Measurements from ENCODE around the gene GPX7. TPM values are rescaled to one million over a fixed set of nuclear protein-coding genes. Genes with fewer than 3 reads are reported as not detected.

The GPX7 gene
- total RNA-seq, 2 donors from 2014 or later: 17.8 to 23.7 TPM

GRCh38 chr1:52598729-52599128 lies 3.4 kb upstream of the GPX7 start:
- no peak for TF ChIP-seq CTCF (conservative IDR thresholded peaks at IDR 0.05)
- peaks cover 52% of the 10 kb centered on the region for H3K27me3 Mint-ChIP-seq (ENCODE audit: insufficient read depth)
- no peaks in the 10 kb centered on the region for H3K36me3 ChIP-seq (ENCODE audit: control insufficient read depth, insufficient read depth, low read length)
- no peak overlapping the region for H3K4me3 ChIP-seq (ENCODE audit: low read length)
- no peak overlapping the region for H3K4me3 Mint-ChIP-seq
- 88 to 92% methylated on average over 5 to 7 of the region's 7 CpGs for WGBS, 2 experiments (ENCODE audit: insufficient coverage in 1 of 2, insufficient read length in 1 of 2)
- no peaks in the 10 kb centered on the region for H3K4me1 ChIP-seq (ENCODE audit: control insufficient read depth, insufficient read depth, low read length)
- no peaks in the 10 kb centered on the region for H3K9me3 ChIP-seq (ENCODE audit: control insufficient read depth, low read length)
- H3K27ac ChIP-seq (ENCODE audit: low read depth, low read length): no peak overlapping the region
- no peaks in the 10 kb centered on the region for H3K9me3 Mint-ChIP-seq
- no peaks in the 10 kb centered on the region for H3K36me3 Mint-ChIP-seq (ENCODE audit: low read depth)
- no peak overlapping the region for H3K27ac Mint-ChIP-seq
- H3K27me3 ChIP-seq (ENCODE audit: control insufficient read depth, insufficient read depth, low read length, poor library complexity, severe bottlenecking): peaks cover 48% of the 10 kb centered on the region
- H3K4me1 Mint-ChIP-seq: peaks cover 21% of the 10 kb centered on the region
- DNase-seq: no peak
- no peak overlapping the region for H3K9ac ChIP-seq (ENCODE audit: extremely low read depth, low read length, poor library complexity, severe bottlenecking)

DNA sequence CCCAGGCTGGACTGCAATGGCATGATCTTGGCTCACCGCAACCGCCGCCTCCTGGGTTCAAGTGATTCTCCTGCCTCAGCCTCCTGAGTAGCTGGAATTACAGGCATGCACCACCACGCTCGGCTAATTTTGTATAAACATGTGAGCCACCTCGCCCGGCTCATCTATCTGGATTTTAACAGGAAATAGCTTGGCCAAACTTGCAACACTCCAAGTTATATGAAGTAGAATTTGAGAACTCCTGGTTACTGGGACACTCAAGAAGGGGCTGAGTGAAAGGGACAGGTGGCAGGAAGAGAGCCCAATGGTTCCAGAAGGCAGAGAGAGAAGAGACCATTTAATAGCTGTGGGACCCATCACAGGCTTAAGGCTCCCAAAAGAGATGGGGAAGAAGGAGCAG lies 2.9 kb upstream of the GPX7 start:
- H3K9me3 Mint-ChIP-seq: no peaks in the 10 kb centered on the region
- H3K27me3 Mint-ChIP-seq (ENCODE audit: insufficient read depth): peaks cover 57% of the 10 kb centered on the region
- H3K4me1 ChIP-seq (ENCODE audit: control insufficient read depth, insufficient read depth, low read length): no peaks in the 10 kb centered on the region
- H3K4me1 Mint-ChIP-seq: peaks cover 21% of the 10 kb centered on the region
- H3K9me3 ChIP-seq (ENCODE audit: control insufficient read depth, low read length): no peaks in the 10 kb centered on the region
- no peak overlapping the region for H3K4me3 ChIP-seq (ENCODE audit: low read length)
- H3K4me3 Mint-ChIP-seq: no peak overlapping the region
- WGBS, 2 experiments (ENCODE audit: insufficient coverage in 1 of 2, insufficient read length in 1 of 2): 95 to 96% methylated on average over 7 of the region's 7 CpGs
- peaks cover under 1% of the 10 kb centered on the region for H3K36me3 Mint-ChIP-seq (ENCODE audit: low read depth)
- H3K27ac ChIP-seq (ENCODE audit: low read depth, low read length): no peak overlapping the region
- peaks cover 53% of the 10 kb centered on the region for H3K27me3 ChIP-seq (ENCODE audit: control insufficient read depth, insufficient read depth, low read length, poor library complexity, severe bottlenecking)
- TF ChIP-seq CTCF (conservative IDR thresholded peaks at IDR 0.05): no peak
- H3K27ac Mint-ChIP-seq: no peak overlapping the region
- no peaks in the 10 kb centered on the region for H3K36me3 ChIP-seq (ENCODE audit: control insufficient read depth, insufficient read depth, low read length)
- no peak for DNase-seq
- H3K9ac ChIP-seq (ENCODE audit: extremely low read depth, low read length, poor library complexity, severe bottlenecking): no peak overlapping the region

GRCh38 chr1:52600533-52601179 lies 1.5 kb upstream of the GPX7 start:
- Histone ChIP-seq H3K36me3 (ENCODE audit: control insufficient read depth, insufficient read depth, low read length) (no peaks in the 10 kb centered on the region), H3K27me3 (ENCODE audit: control insufficient read depth, insufficient read depth, low read length, poor library complexity, severe bottlenecking) (peaks cover 64% of the 10 kb centered on the region), H3K4me3 (ENCODE audit: low read length) (no peak overlapping the region), H3K9me3 (ENCODE audit: control insufficient read depth, low read length) (no peaks in the 10 kb centered on the region), H3K4me1 (ENCODE audit: control insufficient read depth, insufficient read depth, low read length) (no peaks in the 10 kb centered on the region), H3K9ac (ENCODE audit: extremely low read depth, low read length, poor library complexity, severe bottlenecking) (no peak overlapping the region), H3K27ac (ENCODE audit: low read depth, low read length) (no peak overlapping the region)
- peaks cover 3% of the 10 kb centered on the region for H3K36me3 Mint-ChIP-seq (ENCODE audit: low read depth)
- no peaks in the 10 kb centered on the region for H3K9me3 Mint-ChIP-seq
- peaks cover 15% of the 10 kb centered on the region for H3K4me1 Mint-ChIP-seq
- H3K27ac Mint-ChIP-seq: no peak overlapping the region
- DNase-seq: no peak
- 86 to 94% methylated on average over 8 of the region's 8 CpGs for WGBS, 2 experiments (ENCODE audit: insufficient coverage in 1 of 2, insufficient read length in 1 of 2)
- H3K27me3 Mint-ChIP-seq (ENCODE audit: insufficient read depth): peaks cover 70% of the 10 kb centered on the region
- no peak overlapping the region for H3K4me3 Mint-ChIP-seq
- TF ChIP-seq CTCF (conservative IDR thresholded peaks at IDR 0.05): no peak

Data from endodermal cell (in vitro differentiated cells).